ENCODE data around the gene CYP4F12. TPM values are rescaled to one million over a fixed set of nuclear protein-coding genes. Genes with fewer than 3 reads are reported as not detected.

Gene CYP4F12
- total and polyA plus RNA-seq, 11 donors: 1.1 to 8.9 (median 3.1) TPM

DNA sequence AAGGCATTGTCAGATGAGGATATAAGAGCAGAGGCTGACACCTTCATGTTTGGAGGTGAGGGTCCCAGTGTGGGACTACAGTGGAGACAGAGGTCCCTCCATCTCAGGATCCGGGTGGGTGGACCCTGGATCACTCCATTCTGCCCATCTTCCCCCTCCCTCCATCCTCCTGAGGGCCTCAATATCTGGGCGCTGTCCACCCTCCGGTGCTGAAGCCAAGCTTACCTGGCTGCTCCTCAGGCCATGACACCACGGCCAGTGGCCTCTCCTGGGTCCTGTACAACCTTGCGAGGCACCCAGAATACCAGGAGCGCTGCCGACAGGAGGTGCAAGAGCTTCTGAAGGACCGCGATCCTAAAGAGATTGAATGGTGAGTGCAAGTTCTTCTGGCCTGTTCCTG is 11.9 kb downstream of the CYP4F12 start:
- no peak for ATAC-seq
- no peak overlapping the region for H3K27ac ChIP-seq
- DNase-seq: no peak
- 23 to 45% (median 40%) methylated on average over 4 to 9 of the region's 9 CpGs for whole genome bisulfite sequencing, 4 donors
- TF ChIP-seq, protein P1, sequence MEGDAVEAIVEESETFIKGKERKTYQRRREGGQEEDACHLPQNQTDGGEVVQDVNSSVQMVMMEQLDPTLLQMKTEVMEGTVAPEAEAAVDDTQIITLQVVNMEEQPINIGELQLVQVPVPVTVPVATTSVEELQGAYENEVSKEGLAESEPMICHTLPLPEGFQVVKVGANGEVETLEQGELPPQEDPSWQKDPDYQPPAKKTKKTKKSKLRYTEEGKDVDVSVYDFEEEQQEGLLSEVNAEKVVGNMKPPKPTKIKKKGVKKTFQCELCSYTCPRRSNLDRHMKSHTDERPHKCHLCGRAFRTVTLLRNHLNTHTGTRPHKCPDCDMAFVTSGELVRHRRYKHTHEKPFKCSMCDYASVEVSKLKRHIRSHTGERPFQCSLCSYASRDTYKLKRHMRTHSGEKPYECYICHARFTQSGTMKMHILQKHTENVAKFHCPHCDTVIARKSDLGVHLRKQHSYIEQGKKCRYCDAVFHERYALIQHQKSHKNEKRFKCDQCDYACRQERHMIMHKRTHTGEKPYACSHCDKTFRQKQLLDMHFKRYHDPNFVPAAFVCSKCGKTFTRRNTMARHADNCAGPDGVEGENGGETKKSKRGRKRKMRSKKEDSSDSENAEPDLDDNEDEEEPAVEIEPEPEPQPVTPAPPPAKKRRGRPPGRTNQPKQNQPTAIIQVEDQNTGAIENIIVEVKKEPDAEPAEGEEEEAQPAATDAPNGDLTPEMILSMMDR (IDR thresholded peaks at IDR 0.05): no peak
- no peak for TF ChIP-seq POLR2A (IDR thresholded peaks at IDR 0.05)
- intact Hi-C loops (cut with DNase I): no loop called here
- no peaks in the 10 kb centered on the region for H3K27me3 ChIP-seq
- H3K9me3 ChIP-seq: peaks cover 0 to 29% (median 11%) of the 10 kb centered on the region in 12 donors
- H3K36me3 ChIP-seq: peaks cover 0 to 28% (median 3%) of the 10 kb centered on the region in 9 donors
- no peak overlapping the region for H3K4me3 ChIP-seq
- H3K4me1 ChIP-seq: no peaks in the 10 kb centered on the region

DNA sequence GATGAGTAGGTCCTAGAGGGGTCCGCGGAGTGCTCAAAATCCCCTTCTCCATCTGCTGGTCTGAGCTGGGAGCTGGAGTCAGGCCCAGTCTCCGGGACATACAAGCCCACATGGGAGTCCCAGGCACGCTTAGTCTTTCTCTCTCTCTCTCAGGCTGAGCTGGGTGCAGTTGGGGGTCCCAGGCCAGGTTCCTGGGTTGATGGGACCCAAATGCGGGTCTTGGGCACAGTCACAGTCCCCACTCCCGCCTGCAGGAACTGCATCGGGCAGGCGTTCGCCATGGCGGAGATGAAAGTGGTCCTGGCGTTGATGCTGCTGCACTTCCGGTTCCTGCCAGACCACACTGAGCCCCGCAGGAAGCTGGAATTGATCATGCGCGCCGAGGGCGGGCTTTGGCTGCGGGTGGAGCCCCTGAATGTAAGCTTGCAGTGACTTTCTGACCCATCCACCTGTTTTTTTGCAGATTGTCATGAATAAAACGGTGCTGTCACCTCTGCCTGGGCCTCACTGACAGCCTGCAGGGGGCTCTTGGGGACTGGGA is 23.8 kb downstream of the CYP4F12 start:
- Histone ChIP-seq H3K4me1 (peaks cover 0 to 1% (median 0%) of the 10 kb centered on the region in 12 donors), H3K36me3 (peaks cover 0 to 3% (median 0%) of the 10 kb centered on the region in 9 donors), H3K27me3 (no peaks in the 10 kb centered on the region), H3K4me3 (no peak overlapping the region), H3K9me3 (peaks cover 0 to 25% (median 2%) of the 10 kb centered on the region in 12 donors), H3K27ac (no peak overlapping the region)
- intact Hi-C loops (cut with DNase I): no loop called here
- no peak for ATAC-seq
- no peak for DNase-seq
- no peak for TF ChIP-seq POLR2A (IDR thresholded peaks at IDR 0.05)
- TF ChIP-seq, protein P1 (IDR thresholded peaks at IDR 0.05): no peak
- 68 to 81% (median 73%) methylated on average over 18 to 19 of the region's 19 CpGs for WGBS, 4 donors

DNA sequence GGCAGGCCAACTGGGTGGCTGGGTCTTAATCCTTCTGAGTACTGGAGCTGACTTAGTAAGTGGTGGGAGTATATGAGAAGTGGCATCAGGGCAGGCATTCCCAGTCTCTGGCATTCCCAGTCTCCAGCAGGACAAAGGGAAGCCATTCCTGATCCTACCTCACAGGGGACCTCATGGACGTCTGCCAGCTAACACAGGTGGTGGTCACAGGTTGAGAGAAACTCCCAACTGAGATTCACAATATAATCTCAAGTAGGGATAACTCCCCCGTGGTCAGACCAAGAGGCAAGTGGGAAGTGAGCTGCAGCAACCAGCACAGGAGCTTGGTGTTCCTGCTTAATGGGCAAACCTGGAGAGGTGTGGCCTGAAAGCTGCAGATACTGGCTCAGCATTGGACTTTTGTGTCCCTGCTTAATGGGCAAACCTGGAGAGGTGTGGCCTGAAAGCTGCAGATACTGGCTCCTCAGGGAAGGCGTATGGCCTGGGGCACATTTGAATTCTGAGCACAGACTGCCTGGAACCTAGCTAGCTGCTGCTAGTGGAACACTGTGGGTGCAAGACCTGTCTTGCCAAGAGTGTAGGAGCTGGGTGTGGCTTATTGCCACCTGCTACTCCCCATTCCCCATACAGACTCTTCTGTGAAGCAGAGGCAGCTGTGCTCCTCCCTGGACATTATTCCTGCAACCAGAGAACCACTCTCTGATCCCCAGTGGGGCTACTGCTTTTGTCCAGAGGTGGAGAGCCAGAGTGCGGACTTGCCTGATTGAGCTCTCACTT is 29.1 kb downstream of the CYP4F12 start:
- ATAC-seq: peak in 1 of 4 donors; percentile 22
- H3K9me3 ChIP-seq: peaks cover 0 to 15% (median 0%) of the 10 kb centered on the region in 12 donors
- 54 to 73% (median 71%) methylated on average over 3 to 4 of the region's 4 CpGs for WGBS, 4 donors
- H3K27me3 ChIP-seq: no peaks in the 10 kb centered on the region
- no peak overlapping the region for H3K27ac ChIP-seq
- no peak overlapping the region for H3K4me3 ChIP-seq
- intact Hi-C loops (cut with DNase I): no loop called here
- no peak for DNase-seq
- H3K36me3 ChIP-seq: peaks cover 0 to 3% (median 0%) of the 10 kb centered on the region in 9 donors
- H3K4me1 ChIP-seq: peaks cover 0 to 19% (median 11%) of the 10 kb centered on the region in 12 donors
- TF ChIP-seq, protein P1 (IDR thresholded peaks at IDR 0.05): no peak
- TF ChIP-seq POLR2A (IDR thresholded peaks at IDR 0.05): no peak

DNA sequence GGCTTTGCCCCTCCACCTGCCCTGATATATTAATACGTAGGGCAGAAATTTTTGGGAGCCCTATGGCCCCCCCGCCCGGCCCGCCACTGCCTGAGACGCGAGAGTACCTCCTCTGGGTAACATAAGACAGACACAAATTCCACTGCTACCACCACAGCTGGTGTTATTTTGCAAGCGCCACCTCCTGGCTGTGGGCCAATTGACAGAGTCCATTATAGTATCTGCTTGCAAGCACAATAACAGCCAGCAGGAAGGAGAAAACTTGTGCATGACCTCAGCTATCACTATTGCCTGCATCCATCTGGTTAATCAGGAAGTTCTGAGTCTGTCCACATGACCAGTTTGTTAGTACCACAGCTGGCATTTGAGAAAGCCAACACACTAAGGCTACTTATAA is 29.6 kb downstream of the CYP4F12 start:
- Histone ChIP-seq H3K4me1 (peaks cover 0 to 19% (median 11%) of the 10 kb centered on the region in 12 donors), H3K36me3 (peaks cover 0 to 3% (median 0%) of the 10 kb centered on the region in 9 donors), H3K4me3 (no peak overlapping the region), H3K9me3 (peaks cover 0 to 15% (median 0%) of the 10 kb centered on the region in 12 donors), H3K27ac (no peak overlapping the region), H3K27me3 (no peaks in the 10 kb centered on the region)
- peak; percentile 68 to 92 (median 80) for DNase-seq
- peak; percentile 87 to 91 (median 88) for ATAC-seq
- WGBS, 4 donors: 0 to 7% (median 6%) methylated on average over 3 to 7 of the region's 7 CpGs
- TF ChIP-seq, protein P1 (IDR thresholded peaks at IDR 0.05): peak in 1 of 12 donors; percentile 8
- no peak for TF ChIP-seq POLR2A (IDR thresholded peaks at IDR 0.05)
- intact Hi-C loops (cut with DNase I): no loop called here
